ENCODE measurements around the gene FBXO39.
"Not testable (repeated sequence)": the region's sequence is repeated elsewhere in the genome, so short reads cannot be mapped to it uniquely, and the experiment has no call there.

- TF ChIP-seq POLR2A, CTCF (IDR thresholded peaks at IDR 0.05): not testable (repeated sequence)
Measured at GRCh38 chr17:6774906-6775305, 1.1 kb upstream of the FBXO39 start.

Measured in adrenal gland (tissue), 5 donors.